NK-92 (cell line): ENCODE measurements around the gene HFM1.
"Not testable (repeated sequence)": the region's sequence is repeated elsewhere in the genome, so short reads cannot be mapped to it uniquely, and the experiment has no call there.

Source experiments
- DNase-seq: peaks from one replicate; lab custom pipeline; 2025; ENCODE audit not compliant: unreplicated experiment; lab: John Stamatoyannopoulos, UW

HFM1 gene

GRCh38 chr1:91381844-91382243 lies 22.8 kb downstream of the HFM1 start:
- no peak for DNase-seq

GRCh38 chr1:91374086-91374485 lies 30.6 kb downstream of the HFM1 start:
- DNase-seq: no peak

- DNase-seq: not testable (repeated sequence)
Observed at GRCh38 chr1:91372230-91372629, 32.4 kb downstream of the HFM1 start.

GRCh38 chr1:91349524-91349923 lies 55.1 kb downstream of the HFM1 start:
- no peak for DNase-seq

- no peak for DNase-seq
Observed at GRCh38 chr1:91346824-91347223, 57.8 kb downstream of the HFM1 start.

GRCh38 chr1:91345395-91346005 lies 59.1 kb downstream of the HFM1 start:
- DNase-seq: no peak

GRCh38 chr1:91338501-91338900 lies 66.1 kb downstream of the HFM1 start:
- DNase-seq: no peak

- no peak for DNase-seq
Observed at GRCh38 chr1:91335603-91336002, 69.0 kb downstream of the HFM1 start.

- DNase-seq: no peak
Observed at GRCh38 chr1:91334856-91335255, 69.8 kb downstream of the HFM1 start.

- no peak for DNase-seq
Observed at GRCh38 chr1:91325456-91325855, 79.2 kb downstream of the HFM1 start.

- no peak for DNase-seq
Observed at GRCh38 chr1:91314643-91315042, 90.0 kb downstream of the HFM1 start.

GRCh38 chr1:91311672-91312071 lies 93.0 kb downstream of the HFM1 start:
- no peak for DNase-seq

GRCh38 chr1:91308544-91308943 lies 96.1 kb downstream of the HFM1 start:
- no peak for DNase-seq

- no peak for DNase-seq
Observed at GRCh38 chr1:91307784-91308409, 96.7 kb downstream of the HFM1 start.

- DNase-seq: no peak
Observed at GRCh38 chr1:91303165-91303564, 101.5 kb downstream of the HFM1 start.

- DNase-seq: not testable (repeated sequence)
Observed at GRCh38 chr1:91288843-91289553, 115.6 kb downstream of the HFM1 start.

GRCh38 chr1:91286962-91287317 lies 117.7 kb downstream of the HFM1 start:
- not testable (repeated sequence) for DNase-seq

GRCh38 chr1:91286259-91286961 lies 118.2 kb downstream of the HFM1 start:
- DNase-seq: not testable (repeated sequence)

- DNase-seq: no peak
Observed at GRCh38 chr1:91283421-91283726, 121.3 kb downstream of the HFM1 start.

GRCh38 chr1:91282695-91283420 lies 121.8 kb downstream of the HFM1 start:
- DNase-seq: no peak

- no peak for DNase-seq
Observed at GRCh38 chr1:91281782-91282181, 122.9 kb downstream of the HFM1 start.
